SK-MEL-5 (cell line): Measurements from ENCODE around the gene GGT7. TPM values are rescaled to one million over a fixed set of nuclear protein-coding genes. Genes with fewer than 3 reads are reported as not detected.
"Not testable (repeated sequence)": the region's sequence is repeated elsewhere in the genome, so short reads cannot be mapped to it uniquely, and the experiment has no call there.

Experiments used
- DNase-seq: peaks from one replicate; pipeline ENCODE4 v3.0.0-alpha.2; 2016; ENCODE audit warnings: low read depth, low spot score
- in situ Hi-C: cut with HindIII; loops from 2 replicates; pipeline ENCODE4 v1.10.0; 2016; ENCODE audit warnings: low sequenced_read_pairs, high pct_unique_total_duplicates, low pct_unique_long_range_greater_than_20kb
- total RNA-seq: library from RNA; depleted of rRNA; stranded (reverse); fragments of >200 nt; shearing (Covaris generic); gene quantifications from 2 replicates; pipeline ENCODE4 v1.2.3, GENCODE V29; 2014

The GGT7 gene
- total RNA-seq, 1 experiment from 2014 or later: 4.4 TPM

GRCh38 chr20:34887023-34887422 is 14.4 kb upstream of the GGT7 start:
- no peak for DNase-seq
- in situ Hi-C loops: no loop called here

GRCh38 chr20:34886122-34886521 is 13.5 kb upstream of the GGT7 start:
- in situ Hi-C loops: no loop called here
- no peak for DNase-seq

GRCh38 chr20:34884260-34884659 is 11.6 kb upstream of the GGT7 start:
- in situ Hi-C loops: no loop called here
- DNase-seq: no peak

GRCh38 chr20:34883809-34884208 is 11.2 kb upstream of the GGT7 start:
- in situ Hi-C loops: no loop called here
- DNase-seq: no peak

GRCh38 chr20:34883087-34883688 is 10.5 kb upstream of the GGT7 start:
- in situ Hi-C loops: no loop called here
- DNase-seq: no peak

- no peak for DNase-seq
- in situ Hi-C loops: no loop called here
These were observed 9.0 kb upstream of the GGT7 start for GRCh38 chr20:34881689-34882088.

GRCh38 chr20:34880971-34881370 is 8.3 kb upstream of the GGT7 start:
- in situ Hi-C loops, DNase-seq: not testable (repeated sequence)

- in situ Hi-C loops: no loop called here
- no peak for DNase-seq
These were observed 7.7 kb upstream of the GGT7 start for GRCh38 chr20:34880215-34880850.

- in situ Hi-C loops: no loop called here
- DNase-seq: no peak
These were observed 4.0 kb upstream of the GGT7 start, which contains the start of gene ACSS2 for GRCh38 chr20:34876406-34877282. ACSS2 (plus strand) TSS chr20:34876612; CDS start chr20:34876646, 34 bp downstream.

GRCh38 chr20:34875642-34876405 is 3.2 kb upstream of the GGT7 start:
- DNase-seq: peak; percentile 99
- in situ Hi-C loops: no loop called here

GRCh38 chr20:34874094-34874654 is 1.5 kb upstream of the GGT7 start:
- in situ Hi-C loops: no loop called here
- DNase-seq: peak; percentile 95

GRCh38 chr20:34873583-34874093 is 982 bp upstream of the GGT7 start:
- DNase-seq: no peak
- in situ Hi-C loops: no loop called here

- in situ Hi-C loops: no loop called here
These were observed 562 bp downstream of the GGT7 start for GRCh38 chr20:34871966-34872621.

GRCh38 chr20:34871320-34871926 is 1.2 kb downstream of the GGT7 start:
- DNase-seq: no peak
- in situ Hi-C loops: no loop called here

More at GRCh38 chr20:34871966-34872621, 562 bp downstream of the GGT7 start:
- no peak for DNase-seq

- in situ Hi-C loops: no loop called here
These were observed 8.4 kb downstream of the GGT7 start for GRCh38 chr20:34864216-34864615.

GRCh38 chr20:34863421-34863965 is 9.2 kb downstream of the GGT7 start:
- in situ Hi-C loops: no loop called here
- DNase-seq: no peak

More at GRCh38 chr20:34864216-34864615, 8.4 kb downstream of the GGT7 start:
- no peak for DNase-seq
